K562 (cell line): ENCODE results near the gene ZNF548. TPM values are rescaled to one million over a fixed set of nuclear protein-coding genes. Genes with fewer than 3 reads are reported as not detected.
A peak's percentile ranks its signal among the peaks of the same experiment; 100 is the strongest.

Experiments
- AFF1 ChIP-seq, 2 experiments: fragments of 450-650 bp; IDR thresholded peaks; 2 replicates each; pipeline ENCODE4 v1.6.1; 2018; ENCODE audit warnings: mild to moderate bottlenecking in 2 of 2, low read depth in 1 of 2; ENCODE audit not compliant: partially characterized antibody in 2 of 2
- C11orf30 ChIP-seq: fragments of 450-650 bp; IDR thresholded peaks from 2 replicates; pipeline ENCODE4 v1.6.1; 2016; ENCODE audit warnings: low read depth, mild to moderate bottlenecking
- GTF2F1 ChIP-seq: IDR thresholded peaks from 2 replicates; pipeline ENCODE4 v1.6.1; 2011; ENCODE audit warnings: low read depth, low read length, improper control_type of control experiment
- JUND ChIP-seq, 2 experiments: IDR thresholded peaks; 2 replicates in 1 of 2; 3 replicates in 1 of 2; pipeline ENCODE4 v1.6.1; 2011; ENCODE audit warnings: borderline replicate concordance in 2 of 2, low read depth in 2 of 2, low read length in 2 of 2, improper control_type of control experiment in 1 of 2, missing biosample characterization in 1 of 2, missing genetic modification characterization in 1 of 2, missing genetic modification reagents in 1 of 2
- MAZ ChIP-seq, 2 experiments: fragments of 450-650 bp in 1 of 2; sonication (generic) in 1 of 2; formaldehyde crosslinking; IDR thresholded peaks in 1 of 2; conservative IDR thresholded peaks in 1 of 2; 2 replicates each; pipeline versions ENCODE4 v1.4.0 to v1.5.0; 2020; ENCODE audit warnings: mild to moderate bottlenecking in 1 of 2, missing genetic modification reagents in 1 of 2
- MBD1 ChIP-seq: fragments of 250-450 bp; sonication (Bioruptor Pico); IDR thresholded peaks from 2 replicates; pipeline ENCODE4 v1.8.0; 2022; ENCODE audit warnings: inconsistent platforms
- POLR2AphosphoS5 ChIP-seq: IDR thresholded peaks from 2 replicates; pipeline ENCODE4 v1.6.1; 2011; ENCODE audit warnings: mild to moderate bottlenecking, low read depth, low read length, moderate library complexity; ENCODE audit not compliant: control insufficient read depth, insufficient read depth
- POLR2G ChIP-seq: fragments of 200-400 bp; formaldehyde crosslinking; IDR thresholded peaks from 2 replicates; pipeline ENCODE4 v1.6.1; 2017; ENCODE audit warnings: low read depth, mild to moderate bottlenecking, antibody characterized with exemption, low read length, moderate library complexity
- POU5F1 ChIP-seq: fragments of 150-350 bp; IDR thresholded peaks from 2 replicates; pipeline ENCODE4 v1.6.1; 2014; ENCODE audit warnings: borderline replicate concordance, low read length, low read depth, mild to moderate bottlenecking; ENCODE audit not compliant: partially characterized antibody
- ZBTB11 ChIP-seq, 3 experiments: fragments of 200-800 bp in 1 of 3; fragments of 250-450 bp in 1 of 3; fragments of 450-650 bp in 1 of 3; sonication (Bioruptor Pico) in 1 of 3; sonication (Bioruptor generic) in 1 of 3; formaldehyde crosslinking in 1 of 3; IDR thresholded peaks; 2 replicates each; pipeline versions ENCODE4 v1.6.1 to v1.8.0; 2016 to 2022; ENCODE audit warnings: mild to moderate bottlenecking in 2 of 3, missing genetic modification characterization in 2 of 3, missing compliant biosample characterization in 1 of 3, moderate library complexity in 1 of 3
- ZNF766 ChIP-seq: fragments of 200-800 bp; sonication (Bioruptor generic); conservative IDR thresholded peaks from 2 replicates; pipeline ENCODE4 v1.6.1; 2016; ENCODE audit warnings: missing genetic modification characterization, missing compliant biosample characterization
- polyA plus RNA-seq, 8 experiments: library from polyadenylated mRNA; depleted of rRNA in 4 of 8; stranded (reverse) in 5 of 8; unstranded in 3 of 8; fragments of >200 nt; fragmentation: Nextera tagmentation in 2 of 8; fragmentation: Illumina TruSeq in 1 of 8; extraction: Ambion mirVana in 2 of 8; extraction: Trizol in 1 of 8; gene quantifications; 2 replicates each; pipeline versions ENCODE4 v1.2.1 to v1.2.3, GENCODE V29; 2011 to 2014; ENCODE audit warnings: inconsistent platforms in 1 of 8, missing spikeins in 1 of 8
- total RNA-seq, 7 experiments: library from RNA; depleted of rRNA in 6 of 7; stranded (reverse); fragments of >200 nt in 6 of 7; fragmentation: Illumina TruSeq in 2 of 7; extraction: Trizol in 2 of 7; gene quantifications; 2 replicates each; pipeline versions ENCODE4 v1.2.1 to v1.2.3, GENCODE V29; 2011 to 2021; ENCODE audit warnings: low replicate concordance in 1 of 7

Gene ZNF548
- total and polyA plus RNA-seq, 9 of the 15 experiments (the other 6 are each of a cell fraction or from before 2014, with no cell fraction given): 1.5 to 8.7 (median 4.5) TPM

- TF ChIP-seq AFF1 (IDR thresholded peaks at IDR 0.05; ENCODE audit: low read depth in 1 of 2, partially characterized antibody in 2 of 2): peak in 1 of 2 experiments; percentile 96
- TF ChIP-seq POU5F1: peak; percentile 29
- peak; percentile 63 for TF ChIP-seq C11orf30
- TF ChIP-seq ZNF766 (CRISPR knock-in tag): peak; percentile 87
- no peak for TF ChIP-seq MBD1 (CRISPR knock-in tag)
- peak; percentile 21; the same call in 1 of the 2 replicates for TF ChIP-seq JUND (IDR thresholded peaks at IDR 0.05; ENCODE audit: borderline replicate concordance, low read depth, low read length)
- TF ChIP-seq JUND (tag; IDR thresholded peaks at IDR 0.05; ENCODE audit: borderline replicate concordance, low read depth, low read length): no peak; the same call in 2 of the 3 replicates
- peak in 1 of 3 experiments; percentile 69; a peak in 1 of 6 replicates for TF ChIP-seq ZBTB11 (CRISPR knock-in tag; IDR thresholded peaks at IDR 0.05)
- TF ChIP-seq GTF2F1: peak; percentile 52
- TF ChIP-seq POLR2G: peak; percentile 77
- peak; percentile 11 to 21; a peak in 1 of 4 replicates for TF ChIP-seq MAZ (CRISPR knock-in tag; conservative IDR thresholded peaks at IDR 0.05 in 1 of 2, IDR thresholded peaks at IDR 0.05 in 1 of 2)
- TF ChIP-seq POLR2AphosphoS5: peak; percentile 36; the same call in 1 of the 2 replicates
Measured at GRCh38 chr19:57435062-57435978, 45.7 kb downstream of the ZNF548 start, which contains the start of gene ZNF749 (continued).
